Ishikawa (cell line): Measurements from ENCODE around the gene MAPRE3.

ENCODE experiments used
- CREB1 ChIP-seq: IDR thresholded peaks from 2 replicates; pipeline ENCODE4 v1.6.1; 2012; ENCODE audit warnings: low read depth
- NFIC ChIP-seq: IDR thresholded peaks from 2 replicates; pipeline ENCODE4 v1.6.1; 2012
- RAD21 ChIP-seq: IDR thresholded peaks from 2 replicates; pipeline ENCODE4 v1.6.1; 2012; ENCODE audit warnings: low read depth
- TAF1 ChIP-seq: IDR thresholded peaks from 2 replicates; pipeline ENCODE4 v1.6.1; 2012; ENCODE audit warnings: low read depth, mild to moderate bottlenecking
- TEAD4 ChIP-seq: IDR thresholded peaks from 2 replicates; pipeline ENCODE4 v1.6.1; 2012
- YY1 ChIP-seq: IDR thresholded peaks from 2 replicates; pipeline ENCODE4 v1.6.1; 2012; ENCODE audit warnings: low read depth
- ZBTB7A ChIP-seq: IDR thresholded peaks from 2 replicates; pipeline ENCODE4 v1.6.1; 2012; ENCODE audit warnings: low read depth
- TF ChIP-seq, protein P1 (sequence below): IDR thresholded peaks from 2 replicates; pipeline ENCODE4 v1.6.1; 2012; ENCODE audit warnings: low read depth, mild to moderate bottlenecking

DNA sequence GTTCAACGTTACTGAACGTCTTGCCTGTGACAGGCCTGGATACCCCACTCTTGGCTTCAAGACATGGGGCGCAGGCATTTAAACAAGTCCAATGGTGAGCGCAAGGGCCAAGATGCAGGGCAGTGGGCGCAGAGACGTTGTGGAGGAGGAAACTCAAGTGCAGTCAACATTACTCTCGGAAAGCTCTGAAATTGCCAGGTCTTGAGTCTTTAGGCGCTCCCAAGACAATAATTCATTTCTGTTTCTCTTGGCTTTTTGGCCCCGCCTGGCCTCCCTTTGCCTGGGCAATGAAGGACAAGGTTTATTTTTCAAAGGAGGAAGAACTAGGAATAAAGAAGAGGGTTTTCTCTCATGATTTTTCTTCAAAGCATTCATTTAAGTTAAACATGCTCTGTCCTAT lies 49.0 kb downstream of the MAPRE3 start:
- TF ChIP-seq NFIC (no peak), RAD21 (no peak), ZBTB7A (no peak), TEAD4 (no peak), CREB1 (no peak), YY1 (no peak), TAF1 (no peak)
- TF ChIP-seq, protein P1, sequence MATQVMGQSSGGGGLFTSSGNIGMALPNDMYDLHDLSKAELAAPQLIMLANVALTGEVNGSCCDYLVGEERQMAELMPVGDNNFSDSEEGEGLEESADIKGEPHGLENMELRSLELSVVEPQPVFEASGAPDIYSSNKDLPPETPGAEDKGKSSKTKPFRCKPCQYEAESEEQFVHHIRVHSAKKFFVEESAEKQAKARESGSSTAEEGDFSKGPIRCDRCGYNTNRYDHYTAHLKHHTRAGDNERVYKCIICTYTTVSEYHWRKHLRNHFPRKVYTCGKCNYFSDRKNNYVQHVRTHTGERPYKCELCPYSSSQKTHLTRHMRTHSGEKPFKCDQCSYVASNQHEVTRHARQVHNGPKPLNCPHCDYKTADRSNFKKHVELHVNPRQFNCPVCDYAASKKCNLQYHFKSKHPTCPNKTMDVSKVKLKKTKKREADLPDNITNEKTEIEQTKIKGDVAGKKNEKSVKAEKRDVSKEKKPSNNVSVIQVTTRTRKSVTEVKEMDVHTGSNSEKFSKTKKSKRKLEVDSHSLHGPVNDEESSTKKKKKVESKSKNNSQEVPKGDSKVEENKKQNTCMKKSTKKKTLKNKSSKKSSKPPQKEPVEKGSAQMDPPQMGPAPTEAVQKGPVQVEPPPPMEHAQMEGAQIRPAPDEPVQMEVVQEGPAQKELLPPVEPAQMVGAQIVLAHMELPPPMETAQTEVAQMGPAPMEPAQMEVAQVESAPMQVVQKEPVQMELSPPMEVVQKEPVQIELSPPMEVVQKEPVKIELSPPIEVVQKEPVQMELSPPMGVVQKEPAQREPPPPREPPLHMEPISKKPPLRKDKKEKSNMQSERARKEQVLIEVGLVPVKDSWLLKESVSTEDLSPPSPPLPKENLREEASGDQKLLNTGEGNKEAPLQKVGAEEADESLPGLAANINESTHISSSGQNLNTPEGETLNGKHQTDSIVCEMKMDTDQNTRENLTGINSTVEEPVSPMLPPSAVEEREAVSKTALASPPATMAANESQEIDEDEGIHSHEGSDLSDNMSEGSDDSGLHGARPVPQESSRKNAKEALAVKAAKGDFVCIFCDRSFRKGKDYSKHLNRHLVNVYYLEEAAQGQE: no peak
